Measurements from ENCODE around the gene SCIN. TPM values are rescaled to one million over a fixed set of nuclear protein-coding genes. Genes with fewer than 3 reads are reported as not detected.
"Not testable (repeated sequence)": the region's sequence is repeated elsewhere in the genome, so short reads cannot be mapped to it uniquely, and the experiment has no call there.

The SCIN gene
- total RNA-seq, 1 experiment from 2014 or later = 0.67 TPM

DNA sequence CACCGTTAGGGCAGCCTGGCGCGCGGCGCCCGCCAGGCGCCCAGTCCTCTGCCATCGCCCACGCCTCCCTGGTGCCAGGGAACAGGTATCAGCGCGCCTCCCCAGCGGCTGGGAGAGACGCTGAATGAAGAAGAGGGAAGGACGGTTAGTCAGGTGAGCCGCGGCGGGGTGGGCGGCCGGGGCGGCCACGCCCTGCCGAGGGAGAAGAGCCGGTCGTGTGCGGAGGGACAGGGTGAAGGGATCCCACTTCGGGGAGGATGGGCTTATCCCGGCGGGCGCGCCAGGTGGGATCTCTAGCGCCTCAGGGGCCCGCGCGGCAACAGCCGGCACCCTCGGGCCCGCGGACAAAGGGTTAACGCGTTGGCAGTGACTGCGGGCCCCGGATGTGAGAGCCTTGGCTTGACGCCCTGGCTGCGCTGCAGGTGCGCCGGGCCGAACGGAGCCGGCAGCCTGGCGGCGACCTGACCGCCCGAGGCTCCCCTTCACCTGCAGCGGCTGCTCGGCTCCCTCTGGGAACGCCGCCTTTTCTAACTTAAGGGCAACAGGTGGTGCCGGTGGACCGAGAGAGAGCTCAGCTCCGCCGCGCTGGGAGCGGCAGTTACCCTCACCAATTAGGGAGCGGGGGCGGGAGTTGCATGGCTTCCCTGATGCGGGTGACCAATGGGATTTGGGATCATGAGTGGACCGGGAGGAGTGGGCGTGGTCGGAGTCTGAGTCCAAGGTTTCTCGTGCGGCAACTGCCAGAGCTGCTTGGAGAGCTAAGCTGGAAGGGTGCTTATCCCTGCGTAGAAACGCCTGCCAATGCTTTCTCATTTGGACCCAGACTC, 116.6 kb downstream of the SCIN start, which contains the start of gene ARL4A:
Gene ARL4A (plus strand): TSS at position 743 of the 827 bp plus-strand sequence. CDS start 622 bp downstream, outside the sequence.
- DNase-seq (ENCODE audit: low read depth) = peak; percentile 99

DNA sequence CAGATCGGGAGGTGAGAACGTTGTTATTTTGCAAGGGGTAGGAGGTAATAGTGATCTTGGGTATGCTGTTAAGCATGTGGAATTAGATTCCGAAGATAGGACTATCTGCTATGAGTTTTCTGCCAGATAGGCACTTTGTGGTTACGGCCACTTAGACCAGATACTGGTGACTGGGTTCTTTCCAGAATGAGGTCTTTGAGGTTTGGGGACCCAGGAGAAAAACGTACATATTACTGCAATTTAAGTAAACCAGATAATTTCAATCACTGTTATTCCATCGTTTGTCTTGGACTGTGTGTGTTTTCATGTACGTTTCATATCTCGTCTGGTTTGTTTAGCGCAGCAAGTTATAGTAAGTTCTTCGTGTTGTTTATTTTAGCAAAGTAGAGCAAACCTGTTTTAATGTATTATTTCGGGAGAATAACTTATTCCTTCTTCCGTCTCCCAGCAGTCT, 117.2 kb downstream of the SCIN start:
- DNase-seq (ENCODE audit: low read depth) = no peak

DNA sequence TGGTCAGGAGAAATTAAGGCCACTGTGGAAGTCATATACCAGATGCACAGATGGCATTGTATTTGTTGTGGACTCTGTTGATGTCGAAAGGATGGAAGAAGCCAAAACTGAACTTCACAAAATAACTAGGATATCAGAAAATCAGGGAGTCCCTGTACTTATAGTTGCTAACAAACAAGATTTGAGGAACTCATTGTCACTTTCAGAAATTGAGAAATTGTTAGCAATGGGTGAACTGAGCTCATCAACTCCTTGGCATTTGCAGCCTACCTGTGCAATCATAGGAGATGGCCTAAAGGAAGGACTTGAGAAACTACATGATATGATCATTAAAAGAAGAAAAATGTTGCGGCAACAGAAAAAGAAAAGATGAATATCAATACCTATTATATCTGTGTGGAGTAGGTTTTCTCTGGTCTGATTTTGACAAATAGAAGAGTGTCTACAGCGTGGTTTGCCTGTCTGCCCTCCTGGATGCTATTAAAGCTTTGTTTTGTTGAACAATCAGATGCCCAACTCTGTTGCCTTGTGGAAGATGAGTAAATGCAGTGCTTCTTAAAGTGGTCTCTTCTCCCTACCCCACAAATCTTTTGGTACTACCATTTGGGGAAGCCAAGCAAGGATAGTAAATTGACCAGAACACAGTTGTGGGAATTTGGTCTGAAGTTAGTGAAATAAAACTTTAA, 118.1 kb downstream of the SCIN start:
- DNase-seq (ENCODE audit: low read depth) = not testable (repeated sequence)

DNA sequence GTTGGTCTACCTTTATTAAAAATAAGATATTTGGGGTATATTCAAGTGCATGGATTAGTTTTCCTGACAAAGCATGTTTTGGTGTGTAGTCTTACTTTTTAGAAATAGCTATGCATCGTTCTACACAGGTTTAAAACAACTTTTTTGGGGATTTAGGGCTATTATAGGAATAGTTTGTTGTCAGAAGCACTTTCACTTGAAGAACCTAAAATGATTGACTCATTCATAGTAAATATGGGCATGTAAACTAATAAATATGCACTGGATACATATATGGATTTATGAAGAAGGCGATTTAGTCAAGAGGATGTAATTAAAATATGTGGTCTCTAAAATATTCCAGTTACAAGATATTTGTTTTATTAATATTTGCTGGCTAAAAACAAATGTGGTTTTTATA, 118.9 kb downstream of the SCIN start:
- DNase-seq (ENCODE audit: low read depth) = no peak

DNA sequence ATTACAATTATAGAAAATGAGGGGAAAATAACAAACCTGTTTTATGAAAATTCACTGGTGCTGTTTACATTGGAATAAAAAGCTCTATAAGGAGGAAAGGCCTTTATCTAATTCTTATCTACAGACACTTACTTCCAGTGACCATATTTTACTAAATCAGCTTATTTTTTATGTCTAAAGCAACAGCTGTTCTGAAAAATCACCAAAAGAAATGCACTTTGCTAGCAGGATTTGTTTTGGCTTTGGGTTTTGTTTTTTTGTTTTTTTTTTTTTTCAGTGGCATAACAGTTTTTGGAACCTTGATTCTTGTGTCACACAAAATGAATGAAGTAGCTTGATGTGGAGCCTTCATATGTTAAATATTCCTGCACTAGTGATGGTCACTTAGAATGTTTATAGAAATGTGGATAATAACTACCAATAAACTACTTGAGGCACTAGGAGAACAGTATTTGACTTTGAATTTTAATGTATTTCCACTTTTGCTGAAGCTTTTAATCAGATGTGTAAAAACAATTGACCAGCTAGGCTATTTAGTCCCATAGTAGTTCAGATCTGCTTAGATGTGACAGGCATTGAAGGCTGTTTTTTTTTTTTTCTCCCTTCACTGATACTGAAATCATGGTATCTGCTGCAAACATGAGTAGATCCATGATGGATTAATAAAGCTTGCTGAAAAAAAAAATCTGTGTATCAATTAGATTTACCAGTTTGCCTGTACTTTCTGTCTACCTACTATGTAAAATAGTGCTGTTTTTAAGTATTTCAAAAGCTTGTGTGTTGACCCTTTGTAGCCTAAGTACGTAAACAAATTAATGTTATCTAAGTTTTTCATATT, 119.7 kb downstream of the SCIN start:
- DNase-seq (ENCODE audit: low read depth) = no peak

DNA sequence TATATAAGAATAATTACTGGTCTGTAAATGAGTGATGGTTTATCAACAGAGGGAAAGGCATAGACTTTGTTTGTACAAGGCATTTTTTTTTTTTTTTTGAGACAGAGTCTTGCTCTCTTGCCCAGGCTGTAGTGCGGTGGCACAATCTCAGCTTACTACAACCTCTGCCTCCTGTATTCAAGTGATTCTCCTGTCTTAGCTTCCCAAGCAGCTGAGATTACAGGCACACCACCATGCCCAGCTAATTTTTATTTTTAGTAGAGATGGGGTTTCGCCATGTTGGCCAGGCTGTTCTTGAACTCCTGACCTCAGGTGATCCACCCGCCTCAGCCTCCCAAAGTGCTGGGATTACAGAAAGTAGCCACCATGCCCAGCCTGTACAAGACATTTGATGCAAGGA, 120.9 kb downstream of the SCIN start:
- DNase-seq (ENCODE audit: low read depth) = not testable (repeated sequence)

DNA sequence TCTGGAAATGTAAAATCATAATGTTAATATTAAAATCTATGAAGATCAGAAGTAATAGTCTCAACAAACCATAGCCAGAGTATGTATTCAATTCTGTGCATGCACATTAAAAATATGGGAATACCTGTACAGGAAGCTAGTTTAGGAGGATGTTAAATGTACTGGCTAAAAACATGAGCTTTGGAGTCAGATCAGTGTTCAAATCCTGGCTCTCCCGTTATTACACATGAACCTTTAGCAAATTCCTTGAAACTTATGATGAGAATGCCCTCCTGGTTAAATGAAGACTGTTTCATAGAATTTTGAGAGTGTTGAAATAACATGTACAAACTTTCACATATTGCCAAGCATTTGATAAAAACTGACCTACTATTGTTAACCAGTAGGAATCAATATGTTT, 121.5 kb downstream of the SCIN start:
- no peak for DNase-seq (ENCODE audit: low read depth)

DNA sequence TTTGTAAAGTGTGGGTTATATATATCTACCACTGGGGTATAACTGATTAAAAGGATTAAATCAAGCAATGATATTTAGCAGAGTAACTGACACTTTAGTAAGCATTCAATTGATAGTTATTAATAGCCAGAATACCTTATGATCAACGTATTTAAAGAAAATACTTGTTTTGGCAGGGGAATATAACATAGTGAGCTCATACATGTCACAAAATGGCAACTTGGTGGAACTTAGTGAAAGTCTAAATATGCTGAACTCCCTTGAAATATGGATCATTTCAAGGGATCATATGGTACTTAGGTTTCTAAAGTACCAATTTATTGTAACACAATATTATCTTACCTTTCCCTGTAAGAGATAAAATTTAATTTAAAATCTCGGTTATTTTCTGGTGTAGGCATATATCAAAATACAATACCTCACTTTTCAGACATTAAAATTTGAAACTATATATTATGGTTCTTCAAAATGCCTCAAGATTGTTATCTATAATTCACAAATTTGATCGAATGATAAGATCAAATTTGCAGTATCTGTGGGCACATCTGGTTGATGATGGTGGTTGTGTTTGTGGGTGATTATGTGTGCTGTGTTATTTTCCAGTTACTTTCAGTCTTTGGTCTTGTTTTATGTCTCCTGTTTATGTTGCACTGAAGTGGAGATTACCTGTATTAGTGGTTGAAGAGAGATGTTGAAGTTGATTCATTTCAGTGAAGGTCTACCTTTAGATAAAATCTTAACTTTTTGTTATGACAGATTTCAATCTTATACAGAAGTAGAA, 122.1 kb downstream of the SCIN start:
- no peak for DNase-seq (ENCODE audit: low read depth)

DNA sequence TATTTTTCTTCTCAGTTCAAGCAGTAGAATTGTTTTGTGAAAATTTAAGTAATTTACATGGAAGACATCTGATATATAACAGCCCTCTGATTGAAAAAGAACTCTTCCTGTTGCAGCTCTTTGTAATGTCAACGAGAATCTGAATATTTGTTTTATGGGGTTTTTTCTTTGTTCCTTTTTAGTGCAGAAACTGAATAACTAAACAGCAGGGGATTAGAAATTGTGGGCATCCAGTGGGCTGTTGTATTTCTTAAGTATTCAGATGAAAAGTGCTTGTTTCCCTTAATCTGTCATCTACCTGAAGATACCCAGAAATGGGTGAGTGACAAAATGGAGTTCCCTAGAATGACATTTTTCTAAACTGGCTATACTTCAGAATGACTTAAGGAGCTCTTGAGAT, 124.3 kb downstream of the SCIN start:
- DNase-seq (ENCODE audit: low read depth) = no peak

DNA sequence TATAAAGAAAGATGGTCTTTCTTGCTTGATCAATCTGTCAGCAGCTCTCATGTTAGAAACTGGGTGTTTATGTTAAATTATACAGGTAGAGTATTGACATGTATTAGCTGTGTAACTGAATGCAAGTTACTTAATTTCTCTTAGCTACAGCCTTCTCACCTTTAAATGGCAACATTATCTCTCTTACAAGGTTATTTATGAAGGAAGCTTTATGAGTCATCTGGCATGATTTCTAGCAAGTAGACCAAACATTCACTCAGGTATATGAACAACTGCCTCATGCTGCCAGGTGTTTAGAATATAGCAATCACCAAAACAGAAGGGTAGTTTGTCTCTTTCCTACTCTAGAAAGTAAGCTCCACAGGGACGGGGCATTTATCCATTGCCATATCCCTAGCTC, 125.4 kb downstream of the SCIN start:
- peak; percentile 22 for DNase-seq (ENCODE audit: low read depth)

DNA sequence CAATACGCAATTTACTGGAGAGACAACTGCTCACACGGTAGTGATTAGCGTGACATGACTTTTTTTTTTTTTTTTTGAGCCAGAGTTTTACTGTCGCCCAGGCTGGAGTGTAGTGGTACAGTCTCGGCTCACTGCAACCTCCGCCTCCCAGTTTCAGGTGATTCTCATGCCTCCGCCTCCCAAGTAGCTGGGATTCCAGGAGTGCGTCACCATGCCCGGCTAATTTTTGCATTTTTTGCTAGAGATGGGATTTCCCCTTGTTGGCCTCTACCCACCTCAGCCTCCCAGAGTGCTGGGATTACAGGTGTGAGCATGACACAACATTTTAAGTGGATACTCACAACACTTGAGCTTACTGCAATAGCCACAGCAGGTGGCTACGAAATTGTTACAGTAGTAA, 128.8 kb downstream of the SCIN start:
- no peak for DNase-seq (ENCODE audit: low read depth)

DNA sequence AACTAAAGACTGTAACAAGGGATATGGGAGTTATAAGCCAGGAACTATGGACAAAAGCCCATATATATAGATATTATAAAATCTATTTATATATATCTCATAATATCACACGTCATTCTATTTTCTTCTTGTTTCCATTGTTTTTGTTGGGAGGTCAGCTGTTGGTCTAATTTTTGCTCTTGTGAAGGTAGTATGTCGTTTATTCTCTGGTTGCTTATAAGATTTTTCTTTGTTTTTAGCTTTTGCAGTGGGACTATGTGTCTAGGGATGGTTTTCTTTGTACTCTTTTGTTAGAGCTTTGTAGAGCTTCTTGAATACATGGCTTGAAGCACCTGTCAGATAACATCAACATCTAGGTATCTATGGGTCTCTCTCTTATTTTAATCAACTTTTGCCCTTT, 130.9 kb downstream of the SCIN start:
- peak; percentile 22 for DNase-seq (ENCODE audit: low read depth)

DNA sequence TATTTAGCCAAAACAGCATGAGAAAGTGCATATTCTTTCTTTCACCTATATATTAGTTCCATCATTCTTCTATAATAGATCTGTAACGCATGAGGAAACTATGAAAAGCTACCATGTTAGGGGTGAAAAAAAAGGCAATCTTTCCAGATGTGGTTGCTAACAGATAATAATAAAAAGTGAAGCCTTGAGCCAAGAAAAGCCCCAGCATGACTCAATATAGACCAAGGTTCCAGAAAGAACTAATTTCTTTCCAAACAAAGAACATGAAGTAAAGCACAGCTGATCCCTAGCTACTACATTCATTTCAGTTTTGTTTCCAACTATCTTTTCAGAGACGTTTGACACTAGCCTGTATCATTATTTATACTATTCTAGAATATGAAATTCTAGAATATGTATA, 133.4 kb downstream of the SCIN start:
- DNase-seq (ENCODE audit: low read depth) = no peak

DNA sequence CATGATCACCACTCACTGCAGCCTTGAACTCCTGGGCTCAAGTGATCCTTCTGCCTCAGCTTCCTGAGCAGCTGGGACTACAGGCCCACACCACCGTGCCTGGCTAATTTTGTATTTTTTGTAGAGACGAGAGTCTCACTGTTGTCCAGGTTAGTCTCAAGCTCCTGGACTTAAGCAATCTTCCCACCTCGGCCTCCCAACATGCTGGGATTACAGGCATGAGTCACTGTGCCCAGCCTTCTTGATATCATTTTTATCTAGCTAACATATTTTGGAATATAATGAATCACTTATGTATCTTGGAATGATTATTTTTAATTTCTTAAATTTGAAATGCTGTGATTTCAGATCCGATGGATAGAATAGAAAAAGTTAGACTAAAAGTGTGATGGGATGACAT, 135.4 kb downstream of the SCIN start:
- no peak for DNase-seq (ENCODE audit: low read depth)

DNA sequence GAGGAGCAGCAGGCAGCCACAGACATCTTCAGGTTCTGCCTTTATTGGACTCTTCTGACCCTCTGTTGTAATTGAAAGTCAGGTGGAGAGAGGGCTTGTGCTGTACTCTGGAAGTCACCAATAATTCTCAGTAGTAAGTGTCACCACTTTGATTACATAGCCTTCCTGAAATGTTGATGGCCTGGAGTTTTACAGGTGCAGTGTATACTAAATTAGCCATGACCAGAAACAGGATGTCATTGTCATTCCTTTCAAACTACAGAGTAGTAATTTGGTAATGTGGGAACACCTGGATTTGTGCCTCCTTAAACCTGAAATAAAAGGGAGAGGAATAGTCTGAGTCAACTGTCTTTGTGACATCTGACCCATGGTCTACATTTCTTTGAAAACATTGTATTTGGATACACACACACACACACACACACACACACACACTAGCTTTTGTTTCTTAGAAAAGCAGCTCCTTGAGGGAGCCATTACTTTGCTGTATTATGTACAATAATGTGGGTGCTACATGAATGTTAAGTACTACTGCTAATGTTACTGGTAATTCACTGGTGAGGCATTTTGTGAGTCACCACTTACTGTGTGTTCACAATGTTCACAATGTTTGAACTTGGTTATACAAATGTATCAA, 136.5 kb downstream of the SCIN start:
- peak; percentile 56 for DNase-seq (ENCODE audit: low read depth)

DNA sequence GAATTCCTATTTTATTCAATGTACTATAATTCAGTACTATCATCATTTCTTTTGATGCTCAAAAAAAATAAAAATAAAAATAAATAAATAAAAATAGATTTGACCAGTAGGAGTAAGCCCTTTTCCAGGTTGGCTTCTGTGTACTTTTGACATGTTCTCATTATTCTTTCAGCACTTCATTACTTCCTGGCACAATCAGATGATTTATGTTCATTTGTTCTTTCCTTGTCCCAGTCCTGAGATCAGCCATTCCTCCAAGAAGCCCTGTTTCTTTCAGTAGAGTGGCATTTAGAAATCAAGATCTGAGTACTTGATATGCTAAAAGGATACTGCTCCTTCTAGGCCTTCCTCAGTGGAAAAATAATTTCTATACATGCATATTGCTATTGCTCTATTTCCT, 137.8 kb downstream of the SCIN start:
- DNase-seq (ENCODE audit: low read depth) = no peak

Other genes starting within 250 kb of the SCIN start
- gene VWDE, start 166.9 kb upstream of the SCIN start, total RNA-seq (2014; rRNA removed; shearing (Covaris generic)) = 3.2 and 4.4 TPM in 2 replicates
- gene ARL4A, start 116.9 kb downstream of the SCIN start, total RNA-seq (2014; rRNA removed; shearing (Covaris generic)) = 31.7 and 44.5 TPM in 2 replicates

All from M059J (cell line).